MM.1S (cell line): ENCODE measurements around the gene ITPKA.

Experiments used
- DNase-seq: peaks from one replicate; pipeline ENCODE4 v3.0.0-alpha.2; 2015
- H2AFZ ChIP-seq: fragments of 300-600 bp; sonication (generic); 2 replicates; pipeline ENCODE4 v1.6.0; 2016; ENCODE audit warnings: antibody characterized with exemption, low read length
- H3F3A ChIP-seq: fragments of 300-600 bp; sonication (generic); 2 replicates; pipeline ENCODE4 v1.6.1; 2016; ENCODE audit warnings: mild to moderate bottlenecking, antibody characterized with exemption, low read length, moderate library complexity, mixed read lengths; ENCODE audit not compliant: insufficient read depth
- H3K27ac ChIP-seq: fragments of 300-600 bp; sonication (generic); 2 replicates; pipeline ENCODE4 v1.5.1; 2016; ENCODE audit warnings: mild to moderate bottlenecking, low read length
- H3K27me3 ChIP-seq: fragments of 300-600 bp; sonication (generic); replicated peaks from 2 replicates; pipeline ENCODE4 v1.6.0; 2016; ENCODE audit warnings: low read length; ENCODE audit not compliant: insufficient read depth
- H3K36me3 ChIP-seq: fragments of 300-600 bp; sonication (generic); replicated peaks from 2 replicates; pipeline ENCODE4 v1.6.1; 2016; ENCODE audit warnings: mild to moderate bottlenecking, low read length, mixed read lengths; ENCODE audit not compliant: insufficient read depth
- H3K4me1 ChIP-seq: fragments of 300-600 bp; sonication (generic); 2 replicates; pipeline ENCODE4 v1.6.1; 2016; ENCODE audit warnings: low read length, mixed read lengths
- H3K4me2 ChIP-seq: fragments of 300-600 bp; sonication (generic); 2 replicates; pipeline ENCODE4 v1.6.0; 2016; ENCODE audit warnings: low read depth, low read length
- H3K4me3 ChIP-seq: fragments of 300-600 bp; sonication (generic); 2 replicates; pipeline ENCODE4 v1.5.1; 2016; ENCODE audit warnings: low read length, mixed read lengths
- H3K79me2 ChIP-seq: fragments of 300-600 bp; sonication (generic); 2 replicates; pipeline ENCODE4 v1.6.1; 2016; ENCODE audit warnings: mixed run types, low read length, mixed read lengths
- H3K9ac ChIP-seq: fragments of 300-600 bp; sonication (generic); 2 replicates; pipeline ENCODE4 v1.6.1; 2016; ENCODE audit warnings: low read length, mixed read lengths
- H3K9me2 ChIP-seq: fragments of 300-600 bp; sonication (generic); replicated peaks from 2 replicates; pipeline ENCODE4 v1.6.1; 2016; ENCODE audit warnings: mild to moderate bottlenecking, low read length, mixed read lengths; ENCODE audit not compliant: insufficient read depth
- H3K9me3 ChIP-seq: fragments of 300-600 bp; sonication (generic); replicated peaks from 2 replicates; pipeline ENCODE4 v1.6.1; 2016; ENCODE audit warnings: mild to moderate bottlenecking, low read length, mixed read lengths; ENCODE audit not compliant: insufficient read depth
- H4K20me1 ChIP-seq: fragments of 300-600 bp; sonication (generic); 2 replicates; pipeline ENCODE4 v1.6.1; 2016; ENCODE audit warnings: mild to moderate bottlenecking, low read length, moderate library complexity, mixed read lengths; ENCODE audit not compliant: insufficient read depth
- EZH2 ChIP-seq: fragments of 300-600 bp; sonication (generic); optimal IDR thresholded peaks from 2 replicates; pipeline ENCODE3; 2017; ENCODE audit warnings: low read depth, mild to moderate bottlenecking, antibody characterized with exemption, low read length, mixed read lengths
- EZH2phosphoT487 ChIP-seq: fragments of 300-600 bp; sonication (generic); IDR thresholded peaks from 2 replicates; pipeline ENCODE4 v1.6.1; 2018; ENCODE audit warnings: antibody characterized with exemption, low read length
- TF ChIP-seq, protein P1 (sequence below): fragments of 300-600 bp; sonication (generic); IDR thresholded peaks from 2 replicates; pipeline ENCODE4 v1.5.1; 2016; ENCODE audit warnings: antibody characterized with exemption, low read length, mixed read lengths

The ITPKA gene

DNA sequence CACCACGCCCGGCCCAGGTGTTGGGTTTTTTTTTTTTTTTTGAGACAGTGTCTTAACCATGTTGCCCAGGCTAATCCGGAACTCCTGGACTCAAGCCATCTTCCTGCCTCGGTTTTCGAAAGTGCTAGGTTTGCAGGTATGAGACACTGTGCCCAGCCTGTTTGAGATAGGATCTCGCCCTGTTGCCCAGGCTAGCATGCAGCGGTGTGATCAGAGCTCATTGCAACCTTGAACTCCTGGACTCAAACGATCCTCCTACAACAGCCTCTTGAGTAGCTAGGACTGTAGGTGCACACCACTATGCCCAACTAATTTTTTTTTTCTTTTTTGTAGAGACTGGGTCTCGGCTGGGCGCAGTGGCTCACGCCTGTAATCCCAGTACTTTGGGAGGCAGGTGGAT, 20.3 kb upstream of the ITPKA start:
- Histone ChIP-seq H3K4me2 (no peak overlapping the region), H3K79me2 (no peaks in the 10 kb centered on the region), H4K20me1 (no peaks in the 10 kb centered on the region), H3K9ac (no peak overlapping the region), H3F3A (peaks cover under 1% of the 10 kb centered on the region; the same call in 1 of the 2 replicates), H2AFZ (no peak overlapping the region), H3K27me3 (no peaks in the 10 kb centered on the region), H3K27ac (no peak overlapping the region), H3K9me3 (no peaks in the 10 kb centered on the region), H3K9me2 (no peaks in the 10 kb centered on the region), H3K36me3 (peaks cover 6% of the 10 kb centered on the region; the same call in 1 of the 2 replicates), H3K4me3 (no peak overlapping the region), H3K4me1 (no peaks in the 10 kb centered on the region)
- no peak for DNase-seq
- TF ChIP-seq EZH2 (no peak), EZH2phosphoT487 (no peak)
- TF ChIP-seq, protein P1, sequence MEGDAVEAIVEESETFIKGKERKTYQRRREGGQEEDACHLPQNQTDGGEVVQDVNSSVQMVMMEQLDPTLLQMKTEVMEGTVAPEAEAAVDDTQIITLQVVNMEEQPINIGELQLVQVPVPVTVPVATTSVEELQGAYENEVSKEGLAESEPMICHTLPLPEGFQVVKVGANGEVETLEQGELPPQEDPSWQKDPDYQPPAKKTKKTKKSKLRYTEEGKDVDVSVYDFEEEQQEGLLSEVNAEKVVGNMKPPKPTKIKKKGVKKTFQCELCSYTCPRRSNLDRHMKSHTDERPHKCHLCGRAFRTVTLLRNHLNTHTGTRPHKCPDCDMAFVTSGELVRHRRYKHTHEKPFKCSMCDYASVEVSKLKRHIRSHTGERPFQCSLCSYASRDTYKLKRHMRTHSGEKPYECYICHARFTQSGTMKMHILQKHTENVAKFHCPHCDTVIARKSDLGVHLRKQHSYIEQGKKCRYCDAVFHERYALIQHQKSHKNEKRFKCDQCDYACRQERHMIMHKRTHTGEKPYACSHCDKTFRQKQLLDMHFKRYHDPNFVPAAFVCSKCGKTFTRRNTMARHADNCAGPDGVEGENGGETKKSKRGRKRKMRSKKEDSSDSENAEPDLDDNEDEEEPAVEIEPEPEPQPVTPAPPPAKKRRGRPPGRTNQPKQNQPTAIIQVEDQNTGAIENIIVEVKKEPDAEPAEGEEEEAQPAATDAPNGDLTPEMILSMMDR: no peak

DNA sequence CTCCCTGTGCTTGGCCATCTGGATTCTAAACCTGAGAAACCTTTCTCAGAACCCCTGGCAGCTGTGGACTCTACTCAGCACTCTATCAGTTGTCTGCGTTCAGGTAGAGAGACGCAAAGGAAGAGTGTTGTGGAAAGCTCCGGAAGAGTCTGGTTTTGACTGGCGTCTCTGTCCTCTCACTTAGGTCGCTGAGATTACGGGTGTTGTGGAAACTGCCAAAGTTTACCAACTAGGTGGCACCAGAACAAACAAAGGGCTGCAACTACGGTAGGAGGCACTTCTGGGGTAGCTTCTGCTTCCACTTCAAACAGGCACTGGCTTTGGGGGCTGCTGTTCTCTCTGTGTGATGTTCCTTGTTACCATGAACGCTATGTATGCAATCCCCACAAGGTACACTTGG, 19.2 kb upstream of the ITPKA start:
- Histone ChIP-seq H3K4me3 (no peak overlapping the region), H2AFZ (no peak overlapping the region), H3K9ac (no peak overlapping the region), H3K27me3 (no peaks in the 10 kb centered on the region), H3K36me3 (peaks cover 6% of the 10 kb centered on the region; the same call in 1 of the 2 replicates), H3K9me3 (no peaks in the 10 kb centered on the region), H3K79me2 (no peaks in the 10 kb centered on the region), H3K9me2 (no peaks in the 10 kb centered on the region), H3K4me2 (no peak overlapping the region), H4K20me1 (no peaks in the 10 kb centered on the region), H3K27ac (no peak overlapping the region), H3K4me1 (no peaks in the 10 kb centered on the region), H3F3A (peaks cover 3% of the 10 kb centered on the region; the same call in 1 of the 2 replicates)
- TF ChIP-seq EZH2 (no peak), EZH2phosphoT487 (no peak)
- TF ChIP-seq, protein P1: no peak
- no peak for DNase-seq

DNA sequence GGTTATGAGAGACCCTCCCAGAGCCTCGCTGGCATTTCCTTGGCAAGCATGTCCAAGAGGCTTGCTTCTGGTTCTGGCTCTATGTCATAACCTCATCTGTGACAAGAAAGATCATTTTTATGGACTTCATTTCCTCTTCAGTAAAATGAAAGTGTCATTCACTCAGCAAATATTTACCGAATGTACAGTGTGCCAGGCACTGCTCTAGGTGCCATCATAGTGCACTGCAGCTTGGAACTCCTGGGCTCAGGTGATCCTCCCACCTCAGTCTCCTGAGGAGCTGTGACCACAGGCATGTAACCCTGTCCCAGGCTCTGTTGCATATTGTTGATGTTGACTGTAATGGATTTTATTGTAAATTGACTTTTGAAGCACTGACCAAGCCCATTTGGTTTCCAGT, 18.7 kb upstream of the ITPKA start:
- Histone ChIP-seq H3K4me3 (no peak overlapping the region), H4K20me1 (no peaks in the 10 kb centered on the region), H3K9me3 (no peaks in the 10 kb centered on the region), H3K36me3 (peaks cover 6% of the 10 kb centered on the region; the same call in 1 of the 2 replicates), H3K79me2 (no peaks in the 10 kb centered on the region), H3F3A (peaks cover 3% of the 10 kb centered on the region; the same call in 1 of the 2 replicates), H2AFZ (no peak overlapping the region), H3K9ac (no peak overlapping the region), H3K27me3 (no peaks in the 10 kb centered on the region), H3K27ac (no peak overlapping the region), H3K4me1 (no peaks in the 10 kb centered on the region), H3K9me2 (no peaks in the 10 kb centered on the region), H3K4me2 (no peak overlapping the region)
- no peak for DNase-seq
- TF ChIP-seq EZH2 (no peak), EZH2phosphoT487 (no peak)
- TF ChIP-seq, protein P1: no peak
